H1 (cell line): ENCODE results near the gene ITPK1.

Experiments
- CEBPB ChIP-seq: IDR thresholded peaks from 2 replicates; pipeline ENCODE4 v1.6.1; 2012; ENCODE audit warnings: low read depth, low read length
- CTCF ChIP-seq, 3 experiments: IDR thresholded peaks; 1 replicate in 2 of 3; 2 replicates in 1 of 3; pipeline versions ENCODE4 v1.5.1 to v1.6.1; 2011; ENCODE audit warnings: low read length in 3 of 3, mild to moderate bottlenecking in 3 of 3, inconsistent platforms in 2 of 3, low read depth in 1 of 3, moderate library complexity in 1 of 3; ENCODE audit not compliant: insufficient read depth in 1 of 3; ENCODE audit errors: control extremely low read depth in 1 of 3
- EGR1 ChIP-seq: IDR thresholded peaks from 2 replicates; pipeline ENCODE4 v1.6.1; 2011; ENCODE audit warnings: low read depth, low read length, borderline replicate concordance
- EP300 ChIP-seq, 2 experiments: IDR thresholded peaks; 1 replicate in 1 of 2; 2 replicates in 1 of 2; pipeline ENCODE4 v1.6.1; 2011 to 2012; ENCODE audit warnings: low read depth in 2 of 2, low read length in 2 of 2, mild to moderate bottlenecking in 2 of 2, borderline replicate concordance in 1 of 2, inconsistent platforms in 1 of 2, moderate library complexity in 1 of 2
- EZH2 ChIP-seq: fragments of 200-600 bp; sonication (generic); IDR thresholded peaks from 2 replicates; pipeline ENCODE4 v1.7.1; 2012; ENCODE audit warnings: low read depth, mild to moderate bottlenecking, moderate library complexity, low read length, inconsistent platforms; ENCODE audit not compliant: severe bottlenecking
- KDM1A ChIP-seq: fragments of 200-600, 300-600 bp; sonication (generic); IDR thresholded peaks from 2 replicates; pipeline ENCODE4 v1.7.1; 2016; ENCODE audit warnings: mild to moderate bottlenecking, low read length, borderline replicate concordance
- RXRA ChIP-seq: IDR thresholded peaks from 2 replicates; pipeline ENCODE4 v1.6.1; 2011; ENCODE audit warnings: low read depth, mild to moderate bottlenecking, low read length, moderate library complexity; ENCODE audit not compliant: insufficient read depth
- SP2 ChIP-seq: IDR thresholded peaks from 2 replicates; pipeline ENCODE4 v1.6.1; 2012; ENCODE audit warnings: mild to moderate bottlenecking, low read length, inconsistent platforms
- TAF1 ChIP-seq: IDR thresholded peaks from 2 replicates; pipeline ENCODE4 v1.6.1; 2011; ENCODE audit warnings: mild to moderate bottlenecking, low read depth, low read length
- TBP ChIP-seq: IDR thresholded peaks from 2 replicates; pipeline ENCODE4 v1.6.1; 2011; ENCODE audit warnings: low read depth, low read length, improper control_type of control experiment
- TCF12 ChIP-seq: IDR thresholded peaks from 2 replicates; pipeline ENCODE4 v1.6.1; 2011; ENCODE audit warnings: low read depth, mild to moderate bottlenecking, low read length

DNA sequence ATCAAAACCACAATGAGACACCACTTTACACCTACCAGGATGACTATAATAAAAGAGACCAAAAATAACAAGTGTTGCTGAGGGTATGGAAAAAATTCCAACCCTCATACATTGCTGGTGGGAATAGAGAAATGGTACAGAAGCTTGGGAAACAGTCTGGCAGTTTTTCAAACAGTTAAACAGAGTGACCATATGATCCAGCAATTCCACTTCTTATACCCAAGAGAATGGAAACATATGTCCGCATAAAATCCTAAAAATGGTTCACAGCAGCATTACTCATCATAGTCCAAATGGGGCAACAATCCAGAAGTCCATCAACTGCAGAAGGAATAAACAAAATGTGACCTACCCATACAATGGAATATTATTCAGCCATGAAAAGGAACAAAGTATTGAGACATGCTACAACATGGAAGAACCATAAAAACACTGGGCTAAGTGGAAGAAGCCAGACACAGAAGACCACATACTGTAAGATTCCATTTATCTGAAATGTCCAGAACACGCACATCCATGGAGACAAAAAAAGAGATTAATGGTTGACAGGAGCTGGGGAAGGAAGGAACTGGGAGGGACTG lies 148.3 kb downstream of the ITPK1 start:
- TF ChIP-seq CEBPB (no peak), SP2 (no peak), TBP (no peak), RXRA (no peak), KDM1A (no peak), TCF12 (no peak), EGR1 (no peak), EP300 (IDR thresholded peaks at IDR 0.05; ENCODE audit: borderline replicate concordance in 1 of 2, low read depth in 2 of 2, low read length in 2 of 2) (no peak), EZH2 (no peak), TAF1 (no peak), CTCF (IDR thresholded peaks at IDR 0.05; ENCODE audit: control extremely low read depth in 1 of 3, insufficient read depth in 1 of 3, low read depth in 1 of 3, low read length in 3 of 3) (no peak)
